Testis (tissue), 2 donors: Measurements from ENCODE around the gene MOSPD3.

Source experiments
- POLR2A ChIP-seq: fragments of 450-650 bp; IDR thresholded peaks from one replicate; pipeline ENCODE4 v1.6.1; 2017; ENCODE audit warnings: antibody characterized with exemption, mild to moderate bottlenecking, moderate library complexity
- TF ChIP-seq, protein P1 (sequence below), 3 experiments: fragments of 450-650 bp in 2 of 3; fragments of 200-600 bp in 1 of 3; sonication (generic) in 1 of 3; IDR thresholded peaks; one replicate each; pipeline ENCODE4 v1.5.1; 2016 to 2019; ENCODE audit warnings: antibody characterized with exemption in 3 of 3, mild to moderate bottlenecking in 2 of 3, moderate library complexity in 1 of 3

DNA sequence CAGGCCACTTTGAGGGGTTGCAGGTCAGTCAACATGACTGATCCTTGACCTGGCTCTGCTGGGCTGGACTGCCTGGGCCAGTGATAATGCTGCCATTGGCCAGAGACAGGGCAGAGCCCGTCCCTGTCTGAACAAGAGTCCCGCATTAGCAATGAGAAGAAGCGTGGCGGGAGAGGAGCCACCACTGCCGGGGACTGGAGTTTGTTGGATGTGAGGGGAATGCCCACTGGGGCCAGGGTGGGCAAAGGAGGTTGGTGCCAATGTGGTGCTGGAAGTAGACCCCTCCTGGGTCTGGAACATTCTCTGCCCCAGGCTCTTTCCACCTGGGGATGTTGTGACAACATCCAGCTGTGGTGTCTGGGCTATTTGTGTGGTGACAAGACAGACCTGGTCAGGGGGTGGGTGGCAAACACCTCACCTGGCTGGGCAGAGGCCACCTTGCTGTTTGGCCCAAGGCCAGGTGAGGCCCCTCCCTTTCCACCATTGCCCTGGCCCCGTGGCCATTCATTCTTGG, 46.3 kb upstream of the MOSPD3 start:
- TF ChIP-seq, protein P1, sequence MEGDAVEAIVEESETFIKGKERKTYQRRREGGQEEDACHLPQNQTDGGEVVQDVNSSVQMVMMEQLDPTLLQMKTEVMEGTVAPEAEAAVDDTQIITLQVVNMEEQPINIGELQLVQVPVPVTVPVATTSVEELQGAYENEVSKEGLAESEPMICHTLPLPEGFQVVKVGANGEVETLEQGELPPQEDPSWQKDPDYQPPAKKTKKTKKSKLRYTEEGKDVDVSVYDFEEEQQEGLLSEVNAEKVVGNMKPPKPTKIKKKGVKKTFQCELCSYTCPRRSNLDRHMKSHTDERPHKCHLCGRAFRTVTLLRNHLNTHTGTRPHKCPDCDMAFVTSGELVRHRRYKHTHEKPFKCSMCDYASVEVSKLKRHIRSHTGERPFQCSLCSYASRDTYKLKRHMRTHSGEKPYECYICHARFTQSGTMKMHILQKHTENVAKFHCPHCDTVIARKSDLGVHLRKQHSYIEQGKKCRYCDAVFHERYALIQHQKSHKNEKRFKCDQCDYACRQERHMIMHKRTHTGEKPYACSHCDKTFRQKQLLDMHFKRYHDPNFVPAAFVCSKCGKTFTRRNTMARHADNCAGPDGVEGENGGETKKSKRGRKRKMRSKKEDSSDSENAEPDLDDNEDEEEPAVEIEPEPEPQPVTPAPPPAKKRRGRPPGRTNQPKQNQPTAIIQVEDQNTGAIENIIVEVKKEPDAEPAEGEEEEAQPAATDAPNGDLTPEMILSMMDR (IDR thresholded peaks at IDR 0.05) = no peak
- no peak for TF ChIP-seq POLR2A
